ENCODE results near the gene UCHL5. TPM values are rescaled to one million over a fixed set of nuclear protein-coding genes. Genes with fewer than 3 reads are reported as not detected.

UCHL5 gene
- total and polyA plus RNA-seq, 2 experiments from 2014 or later, result 22.5 to 50.8 TPM

DNA sequence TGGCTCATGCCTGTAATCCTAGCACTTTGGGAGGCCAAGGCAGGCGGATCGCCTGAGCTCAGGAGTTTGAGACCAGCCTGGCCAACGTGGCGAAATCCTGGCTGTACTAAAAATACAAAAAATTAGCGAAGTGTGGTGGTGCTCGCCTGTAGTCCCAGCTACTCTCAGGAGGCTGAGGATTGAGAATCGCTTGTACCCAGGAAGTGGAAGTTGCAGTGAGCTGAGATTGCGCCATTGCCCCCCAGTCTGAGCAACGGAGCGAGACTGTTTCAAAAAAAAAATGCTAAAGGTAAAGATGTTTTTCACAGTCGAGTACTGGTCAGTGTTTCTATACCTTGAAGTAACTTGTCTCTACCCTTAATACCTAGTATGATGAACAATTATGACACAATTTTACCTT, 35.0 kb upstream of the UCHL5 start:
- Histone ChIP-seq H3K79me2 (ENCODE audit: insufficient read depth) (peaks cover 19% of the 10 kb centered on the region), H3K9me3 (ENCODE audit: low read depth) (no peaks in the 10 kb centered on the region), H4K20me1 (ENCODE audit: insufficient read depth) (no peaks in the 10 kb centered on the region), H3K9me2 (ENCODE audit: insufficient read depth) (no peaks in the 10 kb centered on the region), H2AFZ (no peak overlapping the region), H3K36me3 (ENCODE audit: low read depth) (peaks cover 65% of the 10 kb centered on the region), H3F3A (ENCODE audit: insufficient read depth) (peaks cover 24% of the 10 kb centered on the region; the same call in 1 of the 2 replicates), H3K27me3 (replicated peaks; ENCODE audit: insufficient read depth) (no peaks in the 10 kb centered on the region), H3K9ac (no peak overlapping the region), H3K4me1 (ENCODE audit: insufficient read depth) (no peaks in the 10 kb centered on the region), H3K4me3 (no peak overlapping the region), H3K4me2 (ENCODE audit: unreplicated experiment) (no peak overlapping the region), H3K27ac (no peak overlapping the region)
- no peak for DNase-seq
- TF ChIP-seq EZH2phosphoT487 (IDR thresholded peaks at IDR 0.05; ENCODE audit: insufficient read depth, low read depth) (no peak), EZH2 (IDR thresholded peaks at IDR 0.05; ENCODE audit: insufficient read depth, poor library complexity, severe bottlenecking) (no peak)
- 94 to 97% methylated on average over 11 of the region's 11 CpGs for WGBS, 2 experiments (ENCODE audit: low coverage in 1 of 2, low lambda C conversion rate in 2 of 2, missing lambda C conversion rate in 2 of 2)
- in situ Hi-C loops (cut with MboI), result no loop called here

DNA sequence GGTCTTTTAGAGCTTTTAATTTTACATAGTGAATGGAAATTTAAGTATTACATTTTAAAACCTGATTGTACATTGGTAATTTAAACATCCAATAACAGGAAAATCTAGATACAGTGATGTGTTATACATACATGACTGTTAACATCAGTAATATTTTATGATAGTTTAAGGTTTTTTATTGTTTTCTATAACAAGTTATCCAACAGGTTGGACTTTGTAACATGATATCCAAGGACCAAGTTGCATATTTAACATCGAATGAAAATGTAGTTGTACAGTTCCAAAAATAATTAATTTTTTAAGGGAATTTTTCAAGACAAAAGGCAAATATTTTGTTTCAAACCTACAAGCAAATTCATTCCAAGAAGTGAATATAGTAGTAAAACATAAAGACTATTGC, 31.7 kb upstream of the UCHL5 start:
- Histone ChIP-seq H3K9me2 (ENCODE audit: insufficient read depth) (no peaks in the 10 kb centered on the region), H3K79me2 (ENCODE audit: insufficient read depth) (peaks cover 19% of the 10 kb centered on the region; the same call in 1 of the 2 replicates), H3K27ac (no peak overlapping the region), H4K20me1 (ENCODE audit: insufficient read depth) (no peaks in the 10 kb centered on the region), H3K9ac (no peak overlapping the region), H3K36me3 (ENCODE audit: low read depth) (peaks cover 42% of the 10 kb centered on the region), H3K4me3 (no peak overlapping the region), H3K9me3 (ENCODE audit: low read depth) (no peaks in the 10 kb centered on the region), H3K4me2 (ENCODE audit: unreplicated experiment) (no peak overlapping the region), H3K4me1 (ENCODE audit: insufficient read depth) (no peaks in the 10 kb centered on the region), H3F3A (ENCODE audit: insufficient read depth) (peaks cover 26% of the 10 kb centered on the region; the same call in 1 of the 2 replicates), H3K27me3 (replicated peaks; ENCODE audit: insufficient read depth) (no peaks in the 10 kb centered on the region), H2AFZ (no peak overlapping the region)
- 97 to 98% methylated on average over 1 of the region's 1 CpG for WGBS, 2 experiments (ENCODE audit: low coverage in 1 of 2, low lambda C conversion rate in 2 of 2, missing lambda C conversion rate in 2 of 2)
- no peak for DNase-seq
- in situ Hi-C loops (cut with MboI), result no loop called here
- no peak for TF ChIP-seq EZH2 (IDR thresholded peaks at IDR 0.05; ENCODE audit: insufficient read depth, poor library complexity, severe bottlenecking)
- TF ChIP-seq EZH2phosphoT487 (IDR thresholded peaks at IDR 0.05; ENCODE audit: insufficient read depth, low read depth), result no peak

- H3K27ac ChIP-seq, result no peak overlapping the region
Measured at GRCh38 chr1:193087893-193088292, 28.7 kb upstream of the UCHL5 start.

DNA sequence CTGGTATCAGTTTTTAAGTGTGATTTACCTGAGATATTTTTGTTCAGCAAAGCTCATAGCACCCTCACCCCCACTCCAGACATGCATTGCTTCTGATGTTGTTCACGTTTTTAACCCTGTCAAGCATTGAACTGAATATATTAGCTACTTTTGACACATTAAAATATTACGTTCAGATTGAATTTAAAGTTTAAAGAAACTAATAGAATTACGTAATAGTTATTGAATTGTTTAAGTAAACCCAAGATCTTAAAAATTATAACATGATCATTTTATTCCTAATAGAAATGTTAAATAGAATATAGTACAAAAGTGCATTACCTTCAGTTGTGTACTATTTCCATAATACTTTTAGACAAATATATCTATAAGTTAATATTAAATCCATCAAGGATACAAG, 27.2 kb upstream of the UCHL5 start:
- no peak overlapping the region for H3K27ac ChIP-seq
- no peaks in the 10 kb centered on the region for H4K20me1 ChIP-seq (ENCODE audit: insufficient read depth)
- in situ Hi-C loops (cut with MboI), result no loop called here
- no peak for TF ChIP-seq EZH2phosphoT487 (IDR thresholded peaks at IDR 0.05; ENCODE audit: insufficient read depth, low read depth)
- no peak for TF ChIP-seq EZH2 (IDR thresholded peaks at IDR 0.05; ENCODE audit: insufficient read depth, poor library complexity, severe bottlenecking)
- no peak overlapping the region for H2AFZ ChIP-seq
- H3K79me2 ChIP-seq (ENCODE audit: insufficient read depth), result peaks cover 19% of the 10 kb centered on the region; the same call in 1 of the 2 replicates
- peaks cover 19% of the 10 kb centered on the region; the same call in 1 of the 2 replicates for H3F3A ChIP-seq (ENCODE audit: insufficient read depth)
- peaks cover 44% of the 10 kb centered on the region for H3K36me3 ChIP-seq (ENCODE audit: low read depth)
- H3K4me3 ChIP-seq, result no peak overlapping the region
- DNase-seq, result no peak
- no peaks in the 10 kb centered on the region for H3K27me3 ChIP-seq (replicated peaks; ENCODE audit: insufficient read depth)
- no peak overlapping the region for H3K4me2 ChIP-seq (ENCODE audit: unreplicated experiment)
- H3K9me2 ChIP-seq (ENCODE audit: insufficient read depth), result no peaks in the 10 kb centered on the region
- no peak overlapping the region for H3K9ac ChIP-seq
- 96 to 98% methylated on average over 3 of the region's 3 CpGs for WGBS, 2 experiments (ENCODE audit: low coverage in 1 of 2, low lambda C conversion rate in 2 of 2, missing lambda C conversion rate in 2 of 2)
- H3K4me1 ChIP-seq (ENCODE audit: insufficient read depth), result no peaks in the 10 kb centered on the region
- no peaks in the 10 kb centered on the region for H3K9me3 ChIP-seq (ENCODE audit: low read depth)

More at GRCh38 chr1:193087893-193088292, 28.7 kb upstream of the UCHL5 start:
- TF ChIP-seq EZH2 (IDR thresholded peaks at IDR 0.05; ENCODE audit: insufficient read depth, poor library complexity, severe bottlenecking), result no peak
- no peak for TF ChIP-seq EZH2phosphoT487 (IDR thresholded peaks at IDR 0.05; ENCODE audit: insufficient read depth, low read depth)
- Histone ChIP-seq H3K9me2 (ENCODE audit: insufficient read depth) (no peaks in the 10 kb centered on the region), H3K9me3 (ENCODE audit: low read depth) (no peaks in the 10 kb centered on the region), H3K27me3 (replicated peaks; ENCODE audit: insufficient read depth) (no peaks in the 10 kb centered on the region), H3K9ac (no peak overlapping the region), H4K20me1 (ENCODE audit: insufficient read depth) (no peaks in the 10 kb centered on the region), H2AFZ (no peak overlapping the region), H3K4me1 (ENCODE audit: insufficient read depth) (no peaks in the 10 kb centered on the region), H3K4me3 (no peak overlapping the region), H3K36me3 (ENCODE audit: low read depth) (peaks cover 39% of the 10 kb centered on the region), H3F3A (ENCODE audit: insufficient read depth) (peaks cover 22% of the 10 kb centered on the region; the same call in 1 of the 2 replicates), H3K4me2 (ENCODE audit: unreplicated experiment) (no peak overlapping the region), H3K79me2 (ENCODE audit: insufficient read depth) (peaks cover 19% of the 10 kb centered on the region; the same call in 1 of the 2 replicates)
- 70 to 79% methylated on average over 3 of the region's 3 CpGs for WGBS, 2 experiments (ENCODE audit: low coverage in 1 of 2, low lambda C conversion rate in 2 of 2, missing lambda C conversion rate in 2 of 2)
- no peak for DNase-seq
- in situ Hi-C loops (cut with MboI), result no loop called here

All from GM23248 (cell line).